GM13977 (cell line): ENCODE measurements around the gene ACIN1.

Source experiments
- DNase-seq: peaks from one replicate; pipeline ENCODE4 v3.0.0; 2012; ENCODE audit warnings: low spot score
- in situ Hi-C: fragments of 300-500 bp; cut with MboI; formaldehyde crosslinking; loops from one replicate; pipeline ENCODE4 v1.12.0; 2022; ENCODE audit warnings: low sequenced_read_pairs, low pct_unique_long_range_greater_than_20kb, mixed read lengths, inconsistent platforms; ENCODE audit not compliant: unreplicated experiment
- TF ChIP-seq, protein P1 (sequence below): IDR thresholded peaks from 2 replicates; pipeline ENCODE4 v1.5.1; 2012; ENCODE audit warnings: mild to moderate bottlenecking, control low read depth; ENCODE audit not compliant: insufficient read depth; ENCODE audit errors: extremely low read depth, missing control alignments

Gene ACIN1

DNA sequence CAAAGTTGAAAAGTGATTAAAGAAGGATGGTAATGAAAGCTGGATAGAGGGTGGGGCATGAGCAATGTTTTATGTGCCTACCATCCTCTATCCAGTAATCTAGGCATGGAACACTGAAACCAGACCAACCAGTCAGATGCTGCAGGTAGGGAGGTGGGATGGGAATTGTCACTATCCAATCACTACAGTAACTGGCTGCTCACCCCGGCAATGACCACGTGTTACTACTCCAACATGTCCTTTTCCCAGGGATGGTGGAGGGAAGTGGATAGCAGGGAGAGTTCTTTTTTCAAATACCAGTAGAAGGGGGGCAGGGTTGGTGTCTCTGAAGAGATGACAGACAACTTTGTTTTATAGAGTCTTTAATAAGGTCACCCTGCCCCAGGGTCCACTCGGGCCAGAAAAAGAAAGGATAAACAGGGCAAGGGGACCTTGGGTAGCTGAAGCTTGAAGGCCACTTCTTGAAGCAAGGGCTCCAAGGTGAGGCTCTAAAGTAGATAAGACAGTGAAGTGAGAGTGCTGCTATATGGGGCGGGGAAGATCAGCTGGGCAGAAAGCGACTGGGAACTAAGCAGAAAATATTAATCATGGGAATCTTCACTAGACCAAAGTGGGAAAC is 22.9 kb downstream of the ACIN1 start:
- no peak for DNase-seq
- TF ChIP-seq, protein P1, sequence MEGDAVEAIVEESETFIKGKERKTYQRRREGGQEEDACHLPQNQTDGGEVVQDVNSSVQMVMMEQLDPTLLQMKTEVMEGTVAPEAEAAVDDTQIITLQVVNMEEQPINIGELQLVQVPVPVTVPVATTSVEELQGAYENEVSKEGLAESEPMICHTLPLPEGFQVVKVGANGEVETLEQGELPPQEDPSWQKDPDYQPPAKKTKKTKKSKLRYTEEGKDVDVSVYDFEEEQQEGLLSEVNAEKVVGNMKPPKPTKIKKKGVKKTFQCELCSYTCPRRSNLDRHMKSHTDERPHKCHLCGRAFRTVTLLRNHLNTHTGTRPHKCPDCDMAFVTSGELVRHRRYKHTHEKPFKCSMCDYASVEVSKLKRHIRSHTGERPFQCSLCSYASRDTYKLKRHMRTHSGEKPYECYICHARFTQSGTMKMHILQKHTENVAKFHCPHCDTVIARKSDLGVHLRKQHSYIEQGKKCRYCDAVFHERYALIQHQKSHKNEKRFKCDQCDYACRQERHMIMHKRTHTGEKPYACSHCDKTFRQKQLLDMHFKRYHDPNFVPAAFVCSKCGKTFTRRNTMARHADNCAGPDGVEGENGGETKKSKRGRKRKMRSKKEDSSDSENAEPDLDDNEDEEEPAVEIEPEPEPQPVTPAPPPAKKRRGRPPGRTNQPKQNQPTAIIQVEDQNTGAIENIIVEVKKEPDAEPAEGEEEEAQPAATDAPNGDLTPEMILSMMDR: no peak
- in situ Hi-C loops: no loop called here

DNA sequence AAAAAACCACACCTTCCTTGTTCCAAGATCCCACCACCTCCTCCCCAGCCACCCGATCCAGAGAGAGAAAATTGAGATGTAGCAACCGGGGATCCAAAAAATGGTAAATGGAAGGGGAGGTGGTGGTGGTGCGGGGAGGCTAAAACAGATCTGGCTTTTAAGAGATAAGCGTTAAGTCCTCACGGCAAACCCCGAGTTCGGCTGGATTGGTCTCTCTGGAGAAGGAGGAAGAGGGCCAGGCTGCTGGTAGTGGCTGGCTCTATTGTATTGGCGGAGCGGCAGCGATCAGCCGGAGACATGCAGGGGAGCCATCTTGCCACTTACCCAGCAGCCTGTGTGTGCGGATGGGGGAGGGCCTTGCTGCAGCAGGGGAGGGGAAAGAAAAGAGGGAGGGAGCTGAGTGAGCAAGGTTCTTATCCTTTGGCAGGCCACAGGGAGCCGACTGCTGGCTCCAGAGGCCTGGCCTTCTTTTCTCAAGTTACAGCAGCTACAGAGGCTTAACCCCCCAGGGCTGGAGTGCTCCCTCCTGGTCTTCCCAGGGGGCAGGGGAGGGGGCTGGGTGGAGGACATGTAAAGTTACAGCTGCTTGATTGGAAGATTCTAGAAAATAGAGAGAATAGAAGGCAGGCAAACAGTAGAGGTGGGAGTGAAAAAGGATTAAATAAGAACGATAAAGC is 23.6 kb downstream of the ACIN1 start:
- DNase-seq: peak; percentile 87
- TF ChIP-seq, protein P1: no peak
- in situ Hi-C loops: no loop called here

DNA sequence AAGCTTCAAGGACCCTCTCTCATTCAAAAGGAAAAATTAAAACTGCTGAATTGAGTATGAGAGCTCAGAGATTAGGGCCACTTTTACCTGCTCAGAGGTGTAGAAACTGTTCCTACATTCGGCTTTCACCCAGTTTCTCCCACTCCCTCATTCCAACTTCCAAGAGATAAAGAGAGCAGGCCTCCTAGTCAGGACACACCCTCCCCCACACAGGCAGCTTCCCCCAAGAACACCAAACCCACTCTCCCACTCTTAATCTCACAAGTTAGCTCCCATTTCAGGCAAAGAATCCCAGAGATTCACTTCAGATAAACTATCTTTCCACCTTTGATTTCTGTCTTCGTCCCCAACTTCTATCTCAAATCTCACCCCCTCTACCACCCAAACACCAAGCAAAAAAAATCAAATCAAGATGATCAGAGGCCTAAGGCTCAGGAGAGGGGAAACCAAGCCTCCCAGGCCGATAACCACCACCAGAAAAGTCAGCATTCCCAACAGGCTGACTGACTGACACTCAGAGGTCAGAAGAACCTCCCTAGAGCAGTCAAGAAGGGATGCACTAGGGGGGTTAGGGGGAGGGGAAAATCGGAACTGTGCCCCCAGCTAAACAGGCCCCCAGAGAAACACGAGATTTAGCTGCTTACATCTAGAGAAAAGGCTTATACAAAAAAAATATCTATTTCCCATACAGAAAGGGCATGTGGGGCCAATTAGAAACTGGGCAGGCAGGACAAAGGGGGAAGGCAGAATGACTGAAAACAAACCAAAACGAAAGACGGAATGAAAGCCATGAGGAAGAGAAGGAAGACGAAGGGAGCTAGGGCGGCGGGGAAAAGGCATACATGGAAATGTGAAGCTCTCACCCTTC is 24.4 kb downstream of the ACIN1 start:
- in situ Hi-C loops: no loop called here
- TF ChIP-seq, protein P1: no peak

DNA sequence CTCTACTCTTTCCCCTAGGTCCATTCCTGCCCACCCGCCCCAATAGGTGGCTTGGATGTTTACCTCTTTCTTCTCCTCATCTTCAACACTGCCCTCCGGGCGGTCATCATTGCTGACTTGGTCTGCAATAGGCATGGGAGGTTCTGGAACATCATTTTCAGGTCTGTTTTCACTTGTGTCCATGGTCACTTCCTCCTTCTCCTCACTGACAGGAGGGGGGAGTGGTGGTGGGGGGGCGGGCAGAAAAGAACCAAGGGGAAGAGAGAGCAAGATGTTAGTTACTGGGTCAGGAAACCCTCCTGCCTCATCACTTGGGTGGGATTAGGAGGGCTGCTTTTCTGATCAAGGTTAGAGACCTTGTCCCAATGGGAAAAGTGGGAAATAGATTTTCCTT is 25.5 kb downstream of the ACIN1 start:
- TF ChIP-seq, protein P1: no peak
- DNase-seq: no peak
- in situ Hi-C loops: no loop called here

More for the DNA sequence above, 24.4 kb downstream of the ACIN1 start:
- DNase-seq: peak; percentile 11

DNA sequence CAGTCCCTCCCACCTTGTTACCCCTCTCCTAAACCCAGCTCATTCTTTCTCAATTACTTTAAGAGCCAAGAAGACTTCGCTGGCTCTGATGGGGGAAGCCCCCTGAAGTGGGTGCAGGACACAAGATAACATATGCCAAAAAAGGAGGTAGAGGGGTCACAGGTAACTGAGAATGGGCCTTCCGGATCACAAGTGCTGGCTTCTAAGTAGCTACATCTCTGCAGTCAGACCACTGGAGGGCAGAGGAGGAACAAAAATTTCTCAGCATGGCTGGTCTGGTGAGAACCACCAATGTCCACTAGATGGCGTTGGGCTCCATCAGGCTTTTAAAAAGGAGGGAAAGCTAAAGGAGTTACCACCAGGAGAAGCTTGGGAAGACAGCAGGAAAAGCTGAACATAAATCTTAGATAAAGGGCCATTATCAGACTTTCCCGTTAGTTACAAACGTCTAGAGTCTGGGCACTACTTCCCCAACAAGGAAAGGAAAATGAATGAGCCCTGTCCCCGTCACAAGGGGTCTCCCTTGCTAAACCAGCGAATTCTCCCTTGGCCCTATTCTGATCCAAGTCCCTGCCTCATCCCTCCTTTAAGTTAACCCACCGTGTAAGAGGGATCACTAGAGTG is 26.0 kb downstream of the ACIN1 start:
- in situ Hi-C loops: no loop called here
- DNase-seq: peak; percentile 93
- TF ChIP-seq, protein P1: peak; percentile 95
